B cell (primary cell): ENCODE results near the gene KCTD2. TPM values are rescaled to one million over a fixed set of nuclear protein-coding genes. Genes with fewer than 3 reads are reported as not detected.

Experiments used
- ATAC-seq: fragments of 200-7000 bp; cut with Tn5 transposase; one replicate; pipeline ENCODE4 v1.10.0; 2021; ENCODE audit warnings: low read depth, mild to moderate bottlenecking, moderate number of reproducible peaks, moderate library complexity
- CTCF ChIA-PET: fragments of 350-600 bp; sonication (Branson Sonifier 250); formaldehyde crosslinking; loops from one replicate; lab custom pipeline; 2021; ENCODE audit warnings: antibody characterized with exemption, inconsistent platforms; lab: Charles Lee
- POLR2A ChIA-PET: fragments of 350-600 bp; sonication (Branson Sonifier 250); formaldehyde crosslinking; loops from one replicate; lab custom pipeline; 2021; ENCODE audit warnings: antibody characterized with exemption; lab: Charles Lee
- DNase-seq: peaks from one replicate; pipeline ENCODE4 v3.0.0; 2013
- H2AFZ ChIP-seq: 2 replicates; pipeline ENCODE4 v1.6.1; 2012; ENCODE audit warnings: mild to moderate bottlenecking, low read depth, low read length; ENCODE audit not compliant: insufficient read depth, poor library complexity, severe bottlenecking
- H3K27ac ChIP-seq, 2 donors: 1 replicate in 1 of 2; 2 replicates in 1 of 2; pipeline ENCODE4 v1.5.1; 2012 to 2013; ENCODE audit warnings: low read length in 2 of 2, mild to moderate bottlenecking in 2 of 2, moderate library complexity in 1 of 2
- H3K27me3 ChIP-seq, 4 experiments: fragments of 200-600 bp in 1 of 4; sonication (generic) in 1 of 4; replicated peaks in 1 of 4; 1 replicate in 2 of 4; 2 replicates in 2 of 4; pipeline versions ENCODE4 v1.6.1 to v1.7.0; 2013 to 2016; ENCODE audit warnings: low read length in 3 of 4, mild to moderate bottlenecking in 2 of 4, mixed read lengths in 1 of 4, moderate library complexity in 1 of 4; ENCODE audit not compliant: insufficient read depth in 4 of 4, control insufficient read depth in 3 of 4; ENCODE audit errors: control extremely low read depth in 1 of 4
- H3K36me3 ChIP-seq, 2 experiments: replicated peaks in 1 of 2; 1 replicate in 1 of 2; 2 replicates in 1 of 2; pipeline versions ENCODE4 v1.6.1 to v1.7.1; 2013; ENCODE audit warnings: low read length in 1 of 2; ENCODE audit not compliant: insufficient read depth in 2 of 2, control insufficient read depth in 1 of 2; ENCODE audit errors: control extremely low read depth in 1 of 2, extremely low read depth in 1 of 2
- H3K4me1 ChIP-seq, 2 donors: fragments of 200-600 bp in 1 of 2; sonication (generic) in 1 of 2; 1 replicate in 1 of 2; 2 replicates in 1 of 2; pipeline versions ENCODE4 v1.5.1 to v1.6.1; 2013 to 2017; ENCODE audit warnings: low read length in 2 of 2; ENCODE audit not compliant: control insufficient read depth in 2 of 2, insufficient read depth in 2 of 2
- H3K4me2 ChIP-seq: replicated peaks from 2 replicates; pipeline ENCODE3; 2012; ENCODE audit warnings: mild to moderate bottlenecking, low read depth, low read length; ENCODE audit not compliant: poor library complexity, severe bottlenecking
- H3K4me3 ChIP-seq, 5 experiments: fragments of 200-600 bp in 1 of 5; sonication (generic) in 1 of 5; 1 replicate in 3 of 5; 2 replicates in 2 of 5; pipeline versions ENCODE4 v1.5.1 to v1.7.0; 2011 to 2016; ENCODE audit warnings: low read length in 4 of 5, mild to moderate bottlenecking in 4 of 5, low read depth in 2 of 5, control low read depth in 1 of 5, moderate library complexity in 1 of 5; ENCODE audit not compliant: insufficient read depth in 1 of 5; ENCODE audit errors: control extremely low read depth in 1 of 5, extremely low read depth in 1 of 5
- H3K79me2 ChIP-seq: fragments of 200-600 bp; sonication (generic); one replicate; pipeline ENCODE4 v1.6.0; 2016; ENCODE audit warnings: low read length; ENCODE audit not compliant: control insufficient read depth, insufficient read depth
- H3K9ac ChIP-seq: fragments of 200-600 bp; sonication (generic); 2 replicates; pipeline ENCODE4 v1.6.1; 2017; ENCODE audit warnings: mild to moderate bottlenecking, low read length, moderate library complexity
- H3K9me3 ChIP-seq, 3 donors: one replicate each; pipeline versions ENCODE4 v1.6.1 to v1.7.1; 2013; ENCODE audit warnings: low read length in 2 of 3; ENCODE audit not compliant: control insufficient read depth in 2 of 3, insufficient read depth in 1 of 3; ENCODE audit errors: control extremely low read depth in 1 of 3
- H4K20me1 ChIP-seq: 2 replicates; pipeline ENCODE4 v1.6.0; 2012; ENCODE audit warnings: mild to moderate bottlenecking, low read length; ENCODE audit not compliant: insufficient read depth, control insufficient read depth, poor library complexity, severe bottlenecking
- H3K27ac Mint-ChIP-seq: one replicate; pipeline ENCODE4 v1.8.0; 2021; ENCODE audit warnings: mixed read lengths
- H3K27me3 Mint-ChIP-seq: one replicate; pipeline ENCODE4 v1.8.0; 2021; ENCODE audit warnings: mixed read lengths
- H3K4me1 Mint-ChIP-seq: one replicate; pipeline ENCODE4 v1.8.0; 2021; ENCODE audit warnings: mixed read lengths
- H3K4me3 Mint-ChIP-seq: one replicate; pipeline ENCODE4 v1.8.0; 2021; ENCODE audit warnings: mixed read lengths
- H3K9me3 Mint-ChIP-seq: one replicate; pipeline ENCODE4 v1.8.0; 2022; ENCODE audit warnings: mixed read lengths; ENCODE audit not compliant: insufficient read depth
- CTCF ChIP-seq: fragments of 200-600 bp; IDR thresholded peaks from one replicate; pipeline ENCODE4 v1.8.0; 2022; ENCODE audit warnings: antibody characterized with exemption, mild to moderate bottlenecking
- EZH2 ChIP-seq: IDR thresholded peaks from 2 replicates; pipeline ENCODE4 v1.6.1; 2012; ENCODE audit warnings: borderline replicate concordance, low read depth, mild to moderate bottlenecking, moderate library complexity, low read length; ENCODE audit not compliant: insufficient read depth, poor library complexity, severe bottlenecking
- WGBS: methylation state at CpG from one replicate; pipeline ENCODE4 v1.1.5; 2013; ENCODE audit warnings: missing lambda C conversion rate; ENCODE audit not compliant: insufficient coverage; 5-methylcytosine and 5-hydroxymethylcytosine counted together
- intact Hi-C: fragments of 100-400 bp; cut with micrococcal nuclease; formaldehyde crosslinking; loops from one replicate; pipeline ENCODE4 v1.10.0; 2022
- polyA plus RNA-seq: library from polyadenylated mRNA; depleted of rRNA; stranded (reverse); fragments of >200 nt; gene quantifications from 2 replicates; pipeline ENCODE4 v1.2.3, GENCODE V29; 2012
- total RNA-seq, 2 donors: library from RNA; stranded (reverse); fragments of 120-200 nt in 1 of 2; gene quantifications; 1 replicate in 1 of 2; 2 replicates in 1 of 2; pipeline versions ENCODE4 v1.2.3 to v1.2.4, GENCODE V29; 2013 to 2022

Gene KCTD2
- total and polyA plus RNA-seq, 2 donors (not counting 1 experiment from before 2014, with no cell fraction given): 15.7 to 23.2 TPM

GRCh38 chr17:75060434-75061054, 13.5 kb downstream of the KCTD2 start:
- H2AFZ ChIP-seq: no peak overlapping the region
- Mint-ChIP-seq H3K27ac (no peak overlapping the region), H3K9me3 (no peaks in the 10 kb centered on the region), H3K27me3 (no peaks in the 10 kb centered on the region), H3K4me1 (no peaks in the 10 kb centered on the region), H3K4me3 (no peak overlapping the region)
- no peaks in the 10 kb centered on the region for H4K20me1 ChIP-seq
- TF ChIP-seq EZH2: no peak
- TF ChIP-seq CTCF: no peak
- no peak for DNase-seq
- H3K27me3 ChIP-seq: no peaks in the 10 kb centered on the region
- no peak for ATAC-seq
- no peaks in the 10 kb centered on the region for H3K9me3 ChIP-seq
- POLR2A ChIA-PET: interaction anchor here (0.5 to 0.8 kb wide), 2 partner anchors 13 to 47 kb away, joined by 4 to 5 read pairs; no protein-coding TSS in a partner anchor
- intact Hi-C loops: no loop called here
- peaks cover 6% of the 10 kb centered on the region for H3K79me2 ChIP-seq
- H3K4me2 ChIP-seq: no peak overlapping the region
- peaks cover 0 to 55% of the 10 kb centered on the region in 2 experiments for H3K36me3 ChIP-seq
- no peaks in the 10 kb centered on the region for H3K4me1 ChIP-seq
- 97% methylated on average over 22 of the region's 26 CpGs for WGBS
- H3K27ac ChIP-seq: no peak overlapping the region
- CTCF ChIA-PET: interaction anchor here (0.6 to 2.2 kb wide), 14 partner anchors 10 to 352 kb away, joined by 3 to 10 read pairs (median 4); partner anchors contain the start of gene FDXR
- no peak overlapping the region for H3K9ac ChIP-seq
- H3K4me3 ChIP-seq: no peak overlapping the region

- H3K4me3 ChIP-seq: no peak overlapping the region
- intact Hi-C loops: no loop called here
- no peaks in the 10 kb centered on the region for H3K9me3 ChIP-seq
- ChIA-PET CTCF (interaction anchor here (0.7 to 2.2 kb wide), 10 partner anchors 9 to 188 kb away, joined by 3 to 10 read pairs (median 3); partner anchors contain the start of gene FDXR), POLR2A (no interaction called here)
- H3K36me3 ChIP-seq: peaks cover 0 to 56% of the 10 kb centered on the region in 2 experiments
- no peak overlapping the region for H2AFZ ChIP-seq
- TF ChIP-seq CTCF (no peak), EZH2 (no peak)
- no peak for DNase-seq
- H3K4me2 ChIP-seq: no peak overlapping the region
- no peak overlapping the region for H3K9ac ChIP-seq
- H3K9me3 Mint-ChIP-seq: no peaks in the 10 kb centered on the region
- no peaks in the 10 kb centered on the region for H3K27me3 ChIP-seq
- no peak overlapping the region for H3K27ac Mint-ChIP-seq
- no peaks in the 10 kb centered on the region for H4K20me1 ChIP-seq
- H3K27me3 Mint-ChIP-seq: no peaks in the 10 kb centered on the region
- no peak overlapping the region for H3K4me3 Mint-ChIP-seq
- no peaks in the 10 kb centered on the region for H3K4me1 ChIP-seq
- H3K4me1 Mint-ChIP-seq: no peaks in the 10 kb centered on the region
- peaks cover 6% of the 10 kb centered on the region for H3K79me2 ChIP-seq
- no peak for ATAC-seq
- H3K27ac ChIP-seq: no peak overlapping the region
- 100% methylated on average over 5 of the region's 10 CpGs for WGBS
Measured at GRCh38 chr17:75061055-75061438, 14.0 kb downstream of the KCTD2 start.
